Epithelial cell of esophagus (primary cell): ENCODE data around the gene PPA1.
"Not testable (repeated sequence)": the region's sequence is repeated elsewhere in the genome, so short reads cannot be mapped to it uniquely, and the experiment has no call there.

Experiments
- DNase-seq: peaks from one replicate; pipeline ENCODE4 v3.0.0; 2010; ENCODE audit warnings: low read depth
- H3K4me3 ChIP-seq: 2 replicates; pipeline ENCODE4 v1.5.1; 2011; ENCODE audit warnings: mild to moderate bottlenecking, low read length, control low read depth
- CTCF ChIP-seq: IDR thresholded peaks from 2 replicates; pipeline ENCODE4 v1.5.1; 2011; ENCODE audit warnings: low read depth, mild to moderate bottlenecking, low read length, control low read depth, inconsistent platforms; ENCODE audit not compliant: insufficient read depth; ENCODE audit errors: missing control alignments

PPA1 gene

GRCh38 chr10:70167246-70167645 is 66.0 kb downstream of the PPA1 start:
- no peak overlapping the region for H3K4me3 ChIP-seq
- no peak for TF ChIP-seq CTCF
- DNase-seq = no peak

GRCh38 chr10:70166394-70166793 is 66.8 kb downstream of the PPA1 start:
- no peak overlapping the region for H3K4me3 ChIP-seq
- no peak for DNase-seq
- no peak for TF ChIP-seq CTCF

- no peak for DNase-seq
- no peak for TF ChIP-seq CTCF
- H3K4me3 ChIP-seq = no peak overlapping the region
Observed at GRCh38 chr10:70164163-70164562, 69.1 kb downstream of the PPA1 start.

- TF ChIP-seq CTCF = no peak
- no peak for DNase-seq
- no peak overlapping the region for H3K4me3 ChIP-seq
Observed at GRCh38 chr10:70163448-70163847, 69.8 kb downstream of the PPA1 start.

GRCh38 chr10:70162892-70163201 is 70.4 kb downstream of the PPA1 start:
- TF ChIP-seq CTCF = no peak
- no peak overlapping the region for H3K4me3 ChIP-seq
- no peak for DNase-seq

- TF ChIP-seq CTCF = no peak
- no peak for DNase-seq
- H3K4me3 ChIP-seq = no peak overlapping the region
Observed at GRCh38 chr10:70162151-70162891, 70.9 kb downstream of the PPA1 start.

GRCh38 chr10:70160798-70161197 is 72.4 kb downstream of the PPA1 start:
- no peak for TF ChIP-seq CTCF
- no peak for DNase-seq
- no peak overlapping the region for H3K4me3 ChIP-seq

GRCh38 chr10:70159366-70159765 is 73.9 kb downstream of the PPA1 start:
- DNase-seq, H3K4me3 ChIP-seq: not testable (repeated sequence)
